GM18498 (cell line): Measurements from ENCODE around the gene CRCP.
"Not testable (repeated sequence)": the region's sequence is repeated elsewhere in the genome, so short reads cannot be mapped to it uniquely, and the experiment has no call there.

ENCODE experiments used
- ATAC-seq: cut with Tn5 transposase; IDR thresholded peaks from one replicate; pipeline ENCODE4 v1.9.1; 2021; ENCODE audit warnings: mild to moderate bottlenecking, moderate library complexity; ENCODE audit not compliant: unreplicated experiment

Gene CRCP

GRCh38 chr7:66105263-66105748 is 9.3 kb upstream of the CRCP start:
- ATAC-seq: no peak

GRCh38 chr7:66108410-66108809 is 6.2 kb upstream of the CRCP start:
- not testable (repeated sequence) for ATAC-seq

GRCh38 chr7:66110856-66111255 is 3.8 kb upstream of the CRCP start:
- ATAC-seq: no peak

GRCh38 chr7:66116680-66117420 is 2.2 kb downstream of the CRCP start:
- ATAC-seq: not testable (repeated sequence)

GRCh38 chr7:66118603-66119002 is 4.0 kb downstream of the CRCP start:
- no peak for ATAC-seq

GRCh38 chr7:66119245-66119850 is 4.7 kb downstream of the CRCP start:
- no peak for ATAC-seq

GRCh38 chr7:66123175-66123528 is 8.5 kb downstream of the CRCP start:
- no peak for ATAC-seq

GRCh38 chr7:66124569-66124861 is 9.9 kb downstream of the CRCP start:
- not testable (repeated sequence) for ATAC-seq

GRCh38 chr7:66125052-66125694 is 10.5 kb downstream of the CRCP start:
- no peak for ATAC-seq

GRCh38 chr7:66125781-66126352 is 11.2 kb downstream of the CRCP start:
- not testable (repeated sequence) for ATAC-seq

- not testable (repeated sequence) for ATAC-seq
These were observed 12.5 kb downstream of the CRCP start for GRCh38 chr7:66127172-66127571.

- ATAC-seq: no peak
These were observed 24.5 kb downstream of the CRCP start for GRCh38 chr7:66138994-66139752.

GRCh38 chr7:66140924-66141323 is 26.3 kb downstream of the CRCP start:
- ATAC-seq: no peak

- no peak for ATAC-seq
These were observed 27.7 kb downstream of the CRCP start for GRCh38 chr7:66142334-66142733.

- ATAC-seq: no peak
These were observed 28.3 kb downstream of the CRCP start for GRCh38 chr7:66142996-66143395.

GRCh38 chr7:66143876-66144332 is 29.3 kb downstream of the CRCP start:
- ATAC-seq: no peak

GRCh38 chr7:66145400-66146104 is 30.9 kb downstream of the CRCP start:
- ATAC-seq: no peak

GRCh38 chr7:66146701-66147100 is 32.1 kb downstream of the CRCP start:
- no peak for ATAC-seq

GRCh38 chr7:66147657-66148056 is 33.0 kb downstream of the CRCP start:
- not testable (repeated sequence) for ATAC-seq

- no peak for ATAC-seq
These were observed 35.8 kb downstream of the CRCP start for GRCh38 chr7:66150471-66150870.
